Measurements from ENCODE around the gene TEX30. TPM values are rescaled to one million over a fixed set of nuclear protein-coding genes. Genes with fewer than 3 reads are reported as not detected.
A peak's percentile ranks its signal among the peaks of the same experiment; 100 is the strongest.

The TEX30 gene
- 10 to 100 TPM in 10 of 12 donors, 1 to 10 TPM in 1, not detected in 1; 9.2 to 31.7 (median 14.7) TPM for polyA plus RNA-seq (ENCODE audit: insufficient read length in 12 of 12)
- long read RNA-seq, donor 1, transcript TEX30-206 (6 exons, 1,165 nt): major isoform, 7 of 13 reads
- long read RNA-seq, donor 1, partial matches to known transcripts: 5 of 13 reads
- long read RNA-seq, donor 1, other reads (novel, unspliced or antisense): 0 of 13 reads
- long read RNA-seq, donor 2, transcript TEX30-206 (6 exons, 1,165 nt): major isoform, 9 of 18 reads
- long read RNA-seq, donor 2, partial matches to known transcripts: 5 of 18 reads
- long read RNA-seq, donor 2, other reads (novel, unspliced or antisense): 0 of 18 reads
- long read RNA-seq, donor 3, partial matches to known transcripts: 0 of 6 reads
- long read RNA-seq, donor 3, other reads (novel, unspliced or antisense): 0 of 6 reads
- long read RNA-seq, donor 4, partial matches to known transcripts: 0 of 5 reads
- long read RNA-seq, donor 4, other reads (novel, unspliced or antisense): 0 of 5 reads
- long read RNA-seq, donor 5, transcript TEX30-206 (6 exons, 1,165 nt): major isoform, 7 of 10 reads
- long read RNA-seq, donor 5, partial matches to known transcripts: 0 of 10 reads
- long read RNA-seq, donor 5, other reads (novel, unspliced or antisense): 0 of 10 reads
- long read RNA-seq, donor 6, transcript TEX30-206 (6 exons, 1,165 nt): major isoform, 5 of 10 reads
- long read RNA-seq, donor 6, partial matches to known transcripts: 0 of 10 reads
- long read RNA-seq, donor 6, other reads (novel, unspliced or antisense): 0 of 10 reads
- long read RNA-seq, donor 7, partial matches to known transcripts: 0 of 6 reads
- long read RNA-seq, donor 7, other reads (novel, unspliced or antisense): 0 of 6 reads
- long read RNA-seq, donor 8, transcript TEX30-206 (6 exons, 1,165 nt): major isoform, 6 of 12 reads
- long read RNA-seq, donor 8, partial matches to known transcripts: 0 of 12 reads
- long read RNA-seq, donor 8, other reads (novel, unspliced or antisense): 0 of 12 reads
- long read RNA-seq, donor 9, partial matches to known transcripts: 0 of 6 reads
- long read RNA-seq, donor 9, other reads (novel, unspliced or antisense): 0 of 6 reads
- long read RNA-seq, donor 10, transcript TEX30-206 (6 exons, 1,165 nt): major isoform, 5 of 8 reads
- long read RNA-seq, donor 10, partial matches to known transcripts: 0 of 8 reads
- long read RNA-seq, donor 10, other reads (novel, unspliced or antisense): 0 of 8 reads
- long read RNA-seq, donor 11, transcript TEX30-206 (6 exons, 1,165 nt): major isoform, 9 of 23 reads
- long read RNA-seq, donor 11, partial matches to known transcripts: 8 of 23 reads
- long read RNA-seq, donor 11, other reads (novel, unspliced or antisense): 0 of 23 reads

DNA sequence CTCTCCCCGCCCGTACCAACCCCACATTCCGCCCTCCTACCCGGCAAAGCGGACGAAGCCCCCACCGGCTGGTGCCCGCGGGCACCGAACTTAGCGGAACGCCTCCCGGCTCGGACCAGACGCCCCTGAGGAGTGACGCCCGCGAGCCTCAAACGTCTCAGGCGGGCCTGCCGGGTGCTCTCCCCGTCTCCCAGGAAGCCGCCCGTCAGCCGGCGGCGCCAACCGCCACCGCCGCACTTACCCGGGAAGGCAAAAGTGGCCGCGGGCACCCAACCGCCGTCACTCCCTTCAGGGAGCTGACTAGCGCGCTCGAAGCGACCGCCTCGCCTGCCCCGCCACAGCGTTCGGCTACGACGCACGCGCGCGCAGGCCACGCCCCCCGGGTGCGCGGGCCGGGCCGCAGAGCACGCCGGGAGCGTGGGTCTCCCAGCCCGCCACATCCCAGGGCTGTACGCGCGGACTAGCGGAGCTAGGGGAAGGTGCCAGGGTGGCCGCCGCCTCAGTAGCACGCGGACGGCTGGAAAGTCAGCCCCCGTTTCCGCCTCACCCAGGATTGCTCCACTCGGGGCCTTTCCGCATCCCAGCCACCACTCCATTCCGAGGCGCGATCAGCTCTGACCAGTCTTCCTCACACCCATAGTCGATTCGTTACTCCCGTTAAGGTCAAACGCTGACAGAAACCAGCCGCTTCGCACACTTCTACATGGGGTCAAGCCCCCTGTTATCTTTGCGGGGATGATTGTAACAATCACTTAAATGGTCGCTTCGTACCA lies at the start of gene TEX30:
TEX30 (minus strand) TSS at position 346 of the 773 bp plus-strand sequence. CDS start 3,760 bp downstream, outside the sequence.
- DNase-seq: peak; percentile 82

DNA sequence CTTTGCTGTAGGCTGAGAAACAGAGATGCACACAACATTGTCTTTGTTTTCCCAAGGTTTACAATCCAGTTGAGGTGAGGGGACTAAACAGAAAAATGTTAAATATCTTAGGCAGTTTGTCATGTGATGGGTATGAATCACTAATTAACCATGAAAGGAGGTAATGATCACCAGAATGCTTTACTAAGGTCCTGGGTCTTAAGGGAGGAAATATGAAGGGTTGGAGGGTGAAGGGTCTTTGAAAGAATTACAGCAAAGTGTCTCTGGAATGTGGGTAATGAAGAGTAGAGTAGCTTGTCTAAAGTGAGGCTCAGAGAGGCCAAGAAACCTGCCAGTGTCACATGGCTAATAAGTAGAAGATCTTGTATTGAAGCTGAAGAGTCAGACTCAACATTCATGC lies 44.3 kb upstream of the TEX30 start:
- DNase-seq: no peak

GRCh38 chr13:102817241-102817640 lies 43.7 kb upstream of the TEX30 start:
- no peak for DNase-seq

DNA sequence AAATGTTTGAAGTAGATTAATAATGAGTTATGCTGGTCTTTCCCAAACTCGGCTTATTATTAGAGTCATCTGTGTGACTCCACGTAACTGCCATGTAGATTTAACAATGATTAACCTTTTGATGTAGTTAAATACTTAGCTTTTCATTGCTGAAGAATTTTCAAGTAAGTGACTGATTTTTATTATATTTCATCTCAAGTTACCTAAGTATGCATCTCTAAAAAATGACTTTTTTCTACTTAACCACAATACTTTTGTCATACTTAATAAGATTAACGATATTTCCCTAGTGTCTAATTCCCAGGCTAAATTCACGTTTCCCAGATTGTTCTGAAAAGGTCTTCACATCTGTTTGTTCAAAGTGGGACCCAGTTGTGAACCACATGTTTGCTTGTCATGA lies 43.1 kb upstream of the TEX30 start:
- no peak for DNase-seq

- DNase-seq: no peak
Observed at GRCh38 chr13:102815788-102816187, 42.2 kb upstream of the TEX30 start.

GRCh38 chr13:102814793-102815192 lies 41.2 kb upstream of the TEX30 start:
- DNase-seq: no peak

- DNase-seq: no peak
Observed at GRCh38 chr13:102814025-102814607, 40.5 kb upstream of the TEX30 start.

DNA sequence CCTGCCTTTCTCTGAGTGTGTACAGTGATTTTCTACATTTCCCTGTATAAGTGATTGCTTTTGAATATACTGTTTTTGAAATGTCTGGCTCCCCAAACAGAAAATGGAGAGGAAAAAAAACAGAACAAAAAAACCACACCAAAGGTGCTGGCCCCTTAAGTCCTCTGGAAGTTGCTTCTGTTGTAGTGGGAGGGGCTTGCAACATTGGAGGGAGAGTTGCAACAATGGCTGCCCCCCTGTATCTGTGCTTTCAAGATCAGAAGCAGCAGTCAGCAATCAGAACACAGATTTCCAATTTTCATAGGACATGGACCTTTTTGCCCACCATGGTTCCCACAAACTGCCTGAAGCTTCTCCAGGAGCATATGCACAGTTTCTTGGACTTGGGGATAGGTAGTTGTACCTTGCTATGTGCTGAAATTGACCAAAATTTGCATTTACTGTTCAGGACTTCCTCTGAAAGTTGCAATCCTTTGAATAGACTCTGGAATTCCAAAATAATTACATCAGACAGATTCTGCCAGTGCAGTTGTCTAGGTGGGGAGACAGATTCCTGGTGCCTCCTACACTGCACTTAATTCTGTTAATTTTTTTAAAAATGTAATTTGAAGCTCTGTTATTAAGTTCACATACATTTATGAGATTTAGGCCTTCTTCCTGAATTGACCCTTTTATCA lies 39.2 kb upstream of the TEX30 start:
- DNase-seq: no peak

DNA sequence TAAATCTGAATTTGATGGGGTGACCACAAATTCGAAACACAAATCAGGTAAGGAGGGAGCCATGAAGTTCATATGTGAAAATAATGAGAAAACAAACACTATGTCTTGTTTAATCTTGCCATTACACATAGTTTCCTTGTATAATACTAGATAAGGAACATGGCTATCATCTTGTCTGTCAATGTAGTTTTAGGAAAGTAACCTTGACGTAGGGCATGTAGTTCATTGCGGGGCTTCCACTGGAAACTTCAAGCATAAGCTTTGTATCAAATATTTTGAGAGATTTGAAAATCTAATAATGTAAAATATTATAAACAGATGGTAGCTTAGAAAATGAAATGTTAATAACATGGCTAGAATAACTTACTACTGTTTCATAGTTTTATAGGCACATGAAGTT lies 34.1 kb upstream of the TEX30 start:
- no peak for DNase-seq

DNA sequence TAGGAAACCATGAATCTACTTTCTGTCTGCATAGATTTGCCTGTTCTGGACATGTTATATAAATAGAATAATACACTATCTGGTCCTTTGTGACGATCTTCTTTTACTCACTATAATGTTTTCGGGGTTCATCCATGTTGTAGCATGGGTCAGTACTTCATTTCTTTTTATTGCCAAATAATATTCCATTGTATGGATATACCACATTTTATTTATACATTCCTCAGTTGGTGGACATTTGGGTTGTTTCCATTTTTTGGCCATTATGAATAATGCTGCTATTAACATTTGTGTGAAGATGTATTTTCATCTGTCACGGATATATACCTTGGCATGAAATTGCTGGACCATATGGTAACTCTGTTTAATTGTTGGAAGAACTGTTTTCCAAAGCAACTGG lies 32.1 kb upstream of the TEX30 start:
- DNase-seq: no peak

- peak; percentile 81 for DNase-seq
Observed at GRCh38 chr13:102800145-102801041, 26.8 kb upstream of the TEX30 start.

GRCh38 chr13:102799426-102800144 lies 26.0 kb upstream of the TEX30 start:
- DNase-seq: peak; percentile 49

DNA sequence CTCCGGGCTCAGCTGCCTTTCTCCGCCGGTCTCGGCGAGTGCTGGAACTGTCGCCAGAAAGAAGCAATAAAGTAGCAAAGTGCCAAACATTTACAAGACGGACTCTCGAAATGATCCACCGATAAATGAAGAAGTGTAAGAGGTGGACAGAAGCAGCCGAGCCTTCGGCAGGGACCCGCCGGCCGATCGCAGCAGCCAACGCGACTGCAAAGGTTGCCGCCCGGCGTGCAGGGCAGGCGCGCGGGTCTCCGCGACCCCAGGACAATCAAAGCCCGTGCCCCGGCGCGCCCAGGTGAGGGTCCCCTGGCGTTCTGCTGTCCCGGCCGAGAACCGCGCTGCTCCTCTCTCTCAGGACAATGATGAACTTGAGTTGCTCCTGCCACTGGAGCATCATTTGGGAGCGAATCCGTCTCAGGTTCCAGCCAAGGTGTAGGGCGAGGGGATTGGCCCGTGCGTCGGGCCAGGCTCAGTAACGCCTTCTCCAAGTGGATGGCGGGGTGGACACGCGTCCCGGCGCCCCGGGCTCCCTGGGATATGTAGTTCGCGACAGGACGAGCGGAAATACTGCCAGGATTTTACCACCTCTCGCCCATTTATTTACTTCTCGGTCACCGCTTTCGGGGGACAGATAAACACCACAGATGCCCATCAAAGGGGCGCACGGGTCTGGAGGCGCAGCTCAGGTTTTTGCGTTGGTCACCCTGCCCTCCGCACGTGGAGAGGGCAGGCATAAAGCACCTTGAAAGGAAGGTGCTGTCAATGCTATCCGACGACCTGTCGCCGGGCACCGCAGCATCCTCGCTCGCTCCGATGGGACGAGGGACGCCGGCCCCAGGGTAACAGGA lies 25.2 kb upstream of the TEX30 start, which contains the start of the genes BIVM and POGLUT2:
BIVM (plus strand) TSS at position 539 of the 845 bp plus-strand sequence. CDS start 8,149 bp downstream, outside the sequence.
POGLUT2 (minus strand) TSS at position 396 of the 845 bp plus-strand sequence; CDS start at position 90, 306 bp downstream.
- peak; percentile 93 for DNase-seq

DNA sequence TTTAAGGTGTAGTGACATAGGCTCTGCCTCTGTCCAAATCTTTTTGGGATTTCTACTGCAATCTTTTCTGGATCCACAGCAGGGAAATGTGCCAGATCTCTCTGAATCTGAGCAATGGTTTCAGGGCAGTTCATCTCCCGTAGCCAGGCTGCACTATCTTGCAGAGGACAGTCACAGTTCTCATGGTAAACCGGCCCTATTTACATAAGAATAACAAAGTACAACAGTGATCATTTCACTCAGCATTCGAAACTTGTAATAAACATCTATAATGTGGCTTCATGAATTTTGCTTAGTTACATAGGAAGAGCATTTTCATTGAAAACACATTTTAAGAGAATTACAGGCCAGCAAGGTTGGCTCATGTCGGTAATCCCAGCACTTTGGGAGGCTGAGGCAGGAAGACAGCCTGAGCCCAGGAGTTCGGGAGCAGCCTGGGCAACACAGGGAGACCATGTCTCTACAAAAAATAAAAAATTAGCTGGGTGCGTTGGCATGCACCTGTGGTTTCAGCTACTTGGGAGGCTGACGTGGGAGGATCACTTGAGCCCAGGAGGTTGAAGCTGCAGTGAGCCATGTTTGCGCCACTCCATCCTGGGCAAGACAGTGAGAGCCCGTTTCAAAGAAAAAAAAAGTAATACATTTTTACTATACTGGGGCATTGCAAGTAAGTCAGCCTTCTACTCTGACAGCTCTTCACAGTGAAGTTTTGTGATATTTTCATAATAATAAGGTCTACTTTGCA lies 20.2 kb upstream of the TEX30 start:
- no peak for DNase-seq

DNA sequence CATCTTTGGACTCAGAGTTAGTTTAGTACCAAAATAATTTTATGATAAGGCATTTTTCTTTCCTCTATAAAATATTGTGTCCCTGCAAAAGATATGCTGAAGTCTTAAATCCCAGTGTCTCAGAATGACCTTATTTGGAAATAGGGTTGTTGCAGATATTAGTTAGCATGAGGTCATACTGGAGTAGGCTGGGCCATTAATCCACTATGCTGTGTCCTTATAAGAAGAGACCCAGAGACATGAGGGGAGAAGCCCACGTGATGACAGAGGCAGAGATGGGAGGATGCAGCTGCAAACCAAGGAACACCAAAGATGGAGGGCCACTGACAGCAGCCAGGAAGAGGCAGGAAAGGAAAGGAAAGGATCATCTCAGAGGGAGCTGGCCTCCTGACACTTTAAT lies 18.8 kb upstream of the TEX30 start:
- DNase-seq: no peak

DNA sequence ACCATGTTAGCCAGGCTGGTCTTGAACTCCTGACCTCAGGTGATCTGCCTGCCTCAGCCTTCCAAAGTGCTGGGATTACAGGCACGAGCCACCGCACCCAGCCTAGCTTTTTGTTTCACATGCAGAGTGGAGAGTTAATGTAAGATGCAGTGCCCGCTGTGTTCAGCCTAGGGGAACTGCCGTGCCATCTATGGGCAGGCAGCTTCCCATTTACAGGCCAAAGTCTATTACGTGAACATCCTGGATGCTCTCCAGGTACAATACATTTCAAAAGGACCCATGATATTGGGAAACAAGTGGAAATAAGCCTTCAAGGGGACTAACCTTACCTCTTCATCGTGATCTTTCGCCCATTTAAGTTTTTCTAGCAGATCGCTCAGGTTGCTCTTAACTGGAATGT lies 15.1 kb upstream of the TEX30 start:
- no peak for DNase-seq

Measured in muscle of arm (tissue), 14 donors.